Measurements from ENCODE around the gene ZFAND3. TPM values are rescaled to one million over a fixed set of nuclear protein-coding genes. Genes with fewer than 3 reads are reported as not detected.

Gene ZFAND3
- total and polyA plus RNA-seq, 2 experiments from 2014 or later, result 36.5 to 50.0 TPM

GRCh38 chr6:38092465-38092864 lies 272.9 kb downstream of the ZFAND3 start:
- no peak for TF ChIP-seq EZH2 (IDR thresholded peaks at IDR 0.05; ENCODE audit: borderline replicate concordance)
- no peak for TF ChIP-seq EZH2phosphoT487 (IDR thresholded peaks at IDR 0.05; ENCODE audit: low read depth, severe bottlenecking, unreplicated experiment)
- TF ChIP-seq CTCF (IDR thresholded peaks at IDR 0.05; ENCODE audit: poor library complexity), result no peak
- no peaks in the 10 kb centered on the region for H3K27me3 ChIP-seq
- DNase-seq (ENCODE audit: low spot score), result no peak
- no peaks in the 10 kb centered on the region for H3K36me3 ChIP-seq (replicated peaks; ENCODE audit: insufficient read depth, low read depth)
- 89% methylated on average over 4 of the region's 4 CpGs for WGBS (ENCODE audit: low lambda C conversion rate, missing lambda C conversion rate)
- H3K4me1 ChIP-seq (ENCODE audit: insufficient read depth), result no peaks in the 10 kb centered on the region
- no peak overlapping the region for H3K4me3 ChIP-seq
- no peak overlapping the region for H3K4me2 ChIP-seq
- no peak overlapping the region for H3K27ac ChIP-seq
- H4K20me1 ChIP-seq (ENCODE audit: insufficient read depth, poor library complexity, severe bottlenecking), result peaks cover 19% of the 10 kb centered on the region
- H3K9me3 ChIP-seq (ENCODE audit: low read depth), result no peaks in the 10 kb centered on the region
- no peak overlapping the region for H2AFZ ChIP-seq
- peaks cover 34% of the 10 kb centered on the region for H3K79me2 ChIP-seq
- H3K9me2 ChIP-seq (replicated peaks; ENCODE audit: insufficient read depth), result no peaks in the 10 kb centered on the region

DNA sequence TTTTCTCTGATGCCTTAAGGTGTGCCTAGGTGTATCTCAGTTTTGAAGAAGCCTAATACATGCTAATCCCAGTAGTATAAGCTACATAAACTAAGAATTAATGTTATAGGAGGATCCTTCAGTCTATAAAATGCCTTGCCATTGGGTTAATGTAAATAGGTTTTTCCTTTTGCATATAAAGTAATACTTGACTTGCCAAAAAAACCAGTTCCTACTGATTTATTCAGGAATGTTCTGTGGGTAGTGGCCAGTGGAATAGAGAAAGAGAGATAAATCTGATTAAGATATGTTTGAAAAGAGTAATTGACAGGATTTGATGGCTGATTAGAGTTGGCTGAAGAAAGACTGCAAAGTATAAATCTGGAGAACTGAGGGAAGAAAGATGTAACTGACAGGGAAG lies 273.4 kb downstream of the ZFAND3 start:
- no peak overlapping the region for H3K27ac ChIP-seq
- no peak for TF ChIP-seq EZH2phosphoT487 (IDR thresholded peaks at IDR 0.05; ENCODE audit: low read depth, severe bottlenecking, unreplicated experiment)
- TF ChIP-seq CTCF (IDR thresholded peaks at IDR 0.05; ENCODE audit: poor library complexity), result no peak
- no peak for TF ChIP-seq EZH2 (IDR thresholded peaks at IDR 0.05; ENCODE audit: borderline replicate concordance)
- no peaks in the 10 kb centered on the region for H3K36me3 ChIP-seq (replicated peaks; ENCODE audit: insufficient read depth, low read depth)
- no peaks in the 10 kb centered on the region for H3K4me1 ChIP-seq (ENCODE audit: insufficient read depth)
- H3K9me2 ChIP-seq (replicated peaks; ENCODE audit: insufficient read depth), result no peaks in the 10 kb centered on the region
- no peak for DNase-seq (ENCODE audit: low spot score)
- peaks cover 34% of the 10 kb centered on the region for H3K79me2 ChIP-seq
- no peak overlapping the region for H3K4me3 ChIP-seq
- H3K4me2 ChIP-seq, result no peak overlapping the region
- H2AFZ ChIP-seq, result no peak overlapping the region
- H3K27me3 ChIP-seq, result no peaks in the 10 kb centered on the region
- H4K20me1 ChIP-seq (ENCODE audit: insufficient read depth, poor library complexity, severe bottlenecking), result peaks cover 22% of the 10 kb centered on the region
- H3K9me3 ChIP-seq (ENCODE audit: low read depth), result no peaks in the 10 kb centered on the region

DNA sequence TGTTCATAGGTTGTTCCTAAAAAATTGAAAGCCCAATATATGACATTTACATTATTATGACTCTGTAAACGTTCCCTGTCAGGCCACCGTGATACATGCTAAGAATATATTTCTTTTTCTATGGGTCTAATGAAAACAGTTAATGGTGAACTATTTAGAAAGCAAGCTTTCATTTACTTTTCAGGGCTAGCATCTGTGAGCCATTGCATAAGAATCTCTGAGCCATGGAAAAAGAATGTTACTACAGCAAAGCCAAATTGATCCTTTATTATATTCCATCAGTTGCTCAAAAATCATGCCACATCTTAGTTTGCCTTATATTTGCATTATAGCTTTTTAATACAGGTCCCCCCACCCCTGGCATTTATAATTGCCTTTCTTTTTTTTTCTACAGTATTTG lies 275.5 kb downstream of the ZFAND3 start:
- Histone ChIP-seq H3K4me2 (no peak overlapping the region), H3K27ac (no peak overlapping the region), H2AFZ (no peak overlapping the region), H3K36me3 (replicated peaks; ENCODE audit: insufficient read depth, low read depth) (no peaks in the 10 kb centered on the region), H4K20me1 (ENCODE audit: insufficient read depth, poor library complexity, severe bottlenecking) (peaks cover 22% of the 10 kb centered on the region), H3K4me3 (no peak overlapping the region), H3K9me3 (ENCODE audit: low read depth) (no peaks in the 10 kb centered on the region), H3K4me1 (ENCODE audit: insufficient read depth) (no peaks in the 10 kb centered on the region), H3K9me2 (replicated peaks; ENCODE audit: insufficient read depth) (no peaks in the 10 kb centered on the region), H3K79me2 (peaks cover 31% of the 10 kb centered on the region), H3K27me3 (no peaks in the 10 kb centered on the region)
- 79% methylated on average over 2 of the region's 2 CpGs for WGBS (ENCODE audit: low lambda C conversion rate, missing lambda C conversion rate)
- no peak for DNase-seq (ENCODE audit: low spot score)
- TF ChIP-seq EZH2 (IDR thresholded peaks at IDR 0.05; ENCODE audit: borderline replicate concordance) (no peak), EZH2phosphoT487 (IDR thresholded peaks at IDR 0.05; ENCODE audit: low read depth, severe bottlenecking, unreplicated experiment) (no peak), CTCF (IDR thresholded peaks at IDR 0.05; ENCODE audit: poor library complexity) (no peak)

GRCh38 chr6:38099221-38099620 lies 279.7 kb downstream of the ZFAND3 start:
- peaks cover 46% of the 10 kb centered on the region for H3K79me2 ChIP-seq
- no peak overlapping the region for H3K4me2 ChIP-seq
- H2AFZ ChIP-seq, result no peak overlapping the region
- no peak overlapping the region for H3K4me3 ChIP-seq
- TF ChIP-seq CTCF (IDR thresholded peaks at IDR 0.05; ENCODE audit: poor library complexity) (no peak), EZH2 (IDR thresholded peaks at IDR 0.05; ENCODE audit: borderline replicate concordance) (no peak), EZH2phosphoT487 (IDR thresholded peaks at IDR 0.05; ENCODE audit: low read depth, severe bottlenecking, unreplicated experiment) (no peak)
- WGBS (ENCODE audit: low lambda C conversion rate, missing lambda C conversion rate), result 90% methylated on average over 1 of the region's 1 CpG
- H3K9me3 ChIP-seq (ENCODE audit: low read depth), result no peaks in the 10 kb centered on the region
- no peaks in the 10 kb centered on the region for H3K9me2 ChIP-seq (replicated peaks; ENCODE audit: insufficient read depth)
- no peak overlapping the region for H3K27ac ChIP-seq
- H3K27me3 ChIP-seq, result no peaks in the 10 kb centered on the region
- no peaks in the 10 kb centered on the region for H3K36me3 ChIP-seq (replicated peaks; ENCODE audit: insufficient read depth, low read depth)
- peaks cover 5% of the 10 kb centered on the region for H4K20me1 ChIP-seq (ENCODE audit: insufficient read depth, poor library complexity, severe bottlenecking)
- DNase-seq (ENCODE audit: low spot score), result no peak
- no peaks in the 10 kb centered on the region for H3K4me1 ChIP-seq (ENCODE audit: insufficient read depth)

Measured in hepatocyte (in vitro differentiated cells).